Astrocyte of the cerebellum (primary cell): ENCODE measurements around the gene PTPN14.

Experiments
- DNase-seq: peaks from one replicate; pipeline ENCODE4 v3.0.0-alpha.2; 2011; ENCODE audit warnings: low read depth
- H3K4me3 ChIP-seq: 2 replicates; pipeline ENCODE4 v1.5.1; 2011; ENCODE audit warnings: mild to moderate bottlenecking, low read depth, low read length, moderate library complexity
- in situ Hi-C: cut with HindIII; loops from 2 replicates; pipeline ENCODE4 v1.10.0; 2017; ENCODE audit warnings: low sequenced_read_pairs
- TF ChIP-seq, protein P1 (sequence below): IDR thresholded peaks from 2 replicates; pipeline ENCODE4 v1.5.1; 2012; ENCODE audit warnings: low read length, low read depth, moderate library complexity, mild to moderate bottlenecking; ENCODE audit errors: missing control alignments

PTPN14 gene

DNA sequence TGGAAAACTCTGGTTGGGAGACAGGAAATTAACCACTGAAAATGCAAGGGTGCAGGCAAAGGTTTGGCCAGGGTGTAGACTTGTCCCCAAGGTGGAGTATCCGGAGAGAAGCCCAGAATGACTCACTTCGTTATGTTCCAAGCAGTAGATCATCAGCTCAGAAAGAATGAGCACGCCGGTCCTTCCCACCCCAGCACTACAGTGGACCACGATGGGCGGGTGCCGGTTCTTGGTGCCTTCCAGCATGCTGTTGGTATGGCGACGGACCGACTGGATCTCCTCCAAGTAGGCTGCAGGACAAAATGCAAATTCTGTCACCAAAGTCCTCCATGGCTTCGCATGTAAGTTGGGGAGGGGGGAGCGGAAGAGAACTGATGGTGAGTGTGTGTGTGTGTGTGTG lies 187.0 kb downstream of the PTPN14 start:
- TF ChIP-seq, protein P1, sequence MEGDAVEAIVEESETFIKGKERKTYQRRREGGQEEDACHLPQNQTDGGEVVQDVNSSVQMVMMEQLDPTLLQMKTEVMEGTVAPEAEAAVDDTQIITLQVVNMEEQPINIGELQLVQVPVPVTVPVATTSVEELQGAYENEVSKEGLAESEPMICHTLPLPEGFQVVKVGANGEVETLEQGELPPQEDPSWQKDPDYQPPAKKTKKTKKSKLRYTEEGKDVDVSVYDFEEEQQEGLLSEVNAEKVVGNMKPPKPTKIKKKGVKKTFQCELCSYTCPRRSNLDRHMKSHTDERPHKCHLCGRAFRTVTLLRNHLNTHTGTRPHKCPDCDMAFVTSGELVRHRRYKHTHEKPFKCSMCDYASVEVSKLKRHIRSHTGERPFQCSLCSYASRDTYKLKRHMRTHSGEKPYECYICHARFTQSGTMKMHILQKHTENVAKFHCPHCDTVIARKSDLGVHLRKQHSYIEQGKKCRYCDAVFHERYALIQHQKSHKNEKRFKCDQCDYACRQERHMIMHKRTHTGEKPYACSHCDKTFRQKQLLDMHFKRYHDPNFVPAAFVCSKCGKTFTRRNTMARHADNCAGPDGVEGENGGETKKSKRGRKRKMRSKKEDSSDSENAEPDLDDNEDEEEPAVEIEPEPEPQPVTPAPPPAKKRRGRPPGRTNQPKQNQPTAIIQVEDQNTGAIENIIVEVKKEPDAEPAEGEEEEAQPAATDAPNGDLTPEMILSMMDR, result no peak
- DNase-seq, result no peak
- in situ Hi-C loops, result loop anchor here (5.0 kb wide), 1 partner anchor 73 kb away; no protein-coding TSS in a partner anchor

DNA sequence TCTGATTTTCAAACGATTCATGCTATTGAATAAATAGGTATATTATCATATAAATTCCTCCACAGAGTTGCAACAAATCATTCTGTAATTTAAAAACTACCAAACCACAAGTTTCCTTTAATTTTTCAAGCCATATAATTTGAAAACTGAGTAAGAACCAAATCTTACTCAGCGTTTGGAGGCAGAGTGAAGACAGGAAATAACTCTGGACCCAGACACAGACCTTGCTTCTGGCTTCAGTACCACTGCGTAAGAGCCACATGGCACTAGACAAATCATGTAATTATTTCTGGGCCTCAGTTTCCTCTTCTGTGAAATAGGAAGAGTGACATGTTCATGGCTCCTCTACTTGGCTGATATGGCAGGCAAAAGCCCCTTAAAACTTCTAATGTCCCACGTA lies 188.0 kb downstream of the PTPN14 start:
- DNase-seq, result no peak
- TF ChIP-seq, protein P1, result no peak

More for the DNA sequence above, 187.0 kb downstream of the PTPN14 start:
- H3K4me3 ChIP-seq, result no peak overlapping the region

DNA sequence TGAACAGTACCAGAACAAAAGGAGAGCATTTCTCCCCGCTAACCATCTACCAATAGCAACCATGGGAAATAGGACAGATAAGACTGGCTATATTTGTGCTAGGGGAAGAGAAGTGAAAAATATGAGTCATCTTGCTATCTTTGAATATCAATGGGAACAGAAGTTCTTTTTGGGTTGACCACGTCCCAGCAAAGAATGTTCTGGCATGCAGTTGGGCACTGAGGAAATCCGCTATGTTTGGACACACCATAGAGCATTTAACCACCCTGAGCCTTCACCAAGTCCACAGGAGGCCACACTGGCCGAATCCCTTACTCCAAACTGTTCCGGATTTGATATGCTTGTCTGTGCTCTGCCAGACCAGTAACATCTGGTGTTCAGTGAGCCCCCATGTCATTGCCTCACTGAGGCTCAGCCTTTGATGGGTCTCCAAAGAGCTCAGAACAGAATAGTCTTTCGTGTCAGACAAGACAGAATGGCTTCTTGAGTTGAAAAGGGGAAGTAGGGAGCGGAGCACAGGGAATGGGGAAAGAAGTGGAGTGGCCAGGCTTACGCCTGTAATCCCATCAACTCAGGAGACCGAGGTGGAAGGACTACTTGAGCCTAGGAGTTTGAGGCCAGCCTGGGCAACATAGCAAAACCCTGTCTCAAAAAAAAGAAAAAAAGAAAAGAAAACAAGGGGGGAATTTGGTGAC lies 189.1 kb downstream of the PTPN14 start:
- no peak overlapping the region for H3K4me3 ChIP-seq
- in situ Hi-C loops, result loop anchor here (5.0 kb wide), 1 partner anchor 75 kb away; no protein-coding TSS in a partner anchor
- peak; percentile 73 for DNase-seq
- TF ChIP-seq, protein P1, result no peak

More for the DNA sequence above, 188.0 kb downstream of the PTPN14 start:
- H3K4me3 ChIP-seq, result no peak overlapping the region
- in situ Hi-C loops, result loop anchor here (5.0 kb wide), 1 partner anchor 74 kb away; no protein-coding TSS in a partner anchor

DNA sequence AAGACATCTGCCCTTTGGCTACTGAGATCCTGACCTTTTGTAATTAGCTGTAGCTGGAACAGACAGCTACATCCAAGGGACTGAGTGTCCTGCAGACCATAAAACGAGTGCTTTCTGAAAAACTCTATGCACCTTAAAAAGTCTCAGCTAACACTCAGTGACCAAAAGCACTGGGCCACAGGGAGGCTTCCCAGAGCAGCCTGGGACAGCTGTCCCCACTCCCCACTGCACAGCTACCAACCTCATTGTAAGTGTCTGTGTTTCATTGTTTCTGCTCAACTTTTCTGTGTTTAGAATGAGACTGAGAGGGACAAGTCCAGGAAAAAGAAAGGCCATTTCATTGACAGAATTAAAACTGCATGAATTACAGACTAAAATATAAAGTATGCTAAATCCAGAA lies 189.8 kb downstream of the PTPN14 start:
- H3K4me3 ChIP-seq, result no peak overlapping the region
- no peak for DNase-seq
- TF ChIP-seq, protein P1, result no peak
- in situ Hi-C loops, result loop anchor here (5.0 kb wide), 1 partner anchor 76 kb away; no protein-coding TSS in a partner anchor

DNA sequence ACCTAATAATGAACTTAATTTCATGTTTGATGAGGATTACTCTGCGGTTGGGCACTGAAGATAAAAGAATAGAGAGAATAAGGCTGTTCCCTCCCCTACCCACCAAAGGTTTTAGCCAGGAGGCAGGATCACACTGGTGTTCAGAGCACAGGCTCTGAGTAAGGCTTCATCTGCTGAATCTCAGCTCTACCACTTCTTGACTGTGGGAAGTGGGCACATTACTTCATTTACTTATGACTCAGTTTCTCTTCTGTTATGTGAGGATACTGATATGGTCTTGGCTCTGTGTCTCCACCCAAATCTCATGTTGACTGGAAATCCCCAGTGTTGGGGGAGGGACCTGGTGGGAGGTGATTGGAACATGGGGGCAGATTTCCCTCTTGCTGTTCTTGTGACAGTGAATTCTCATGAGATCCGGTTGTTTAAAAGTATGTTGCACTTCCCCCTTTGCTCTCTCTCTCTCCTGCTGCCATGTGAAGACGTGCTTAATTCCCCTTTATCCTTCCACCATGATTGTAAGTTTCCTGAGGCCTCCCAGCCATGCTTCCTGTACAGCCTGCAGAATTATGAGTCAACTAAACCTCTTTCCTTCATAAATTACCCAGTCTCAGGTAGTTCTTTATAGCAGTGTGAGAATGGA lies 190.8 kb downstream of the PTPN14 start:
- DNase-seq, result no peak
- no peak overlapping the region for H3K4me3 ChIP-seq
- in situ Hi-C loops, result loop anchor here (5.0 kb wide), 1 partner anchor 77 kb away; no protein-coding TSS in a partner anchor
- TF ChIP-seq, protein P1, result no peak

DNA sequence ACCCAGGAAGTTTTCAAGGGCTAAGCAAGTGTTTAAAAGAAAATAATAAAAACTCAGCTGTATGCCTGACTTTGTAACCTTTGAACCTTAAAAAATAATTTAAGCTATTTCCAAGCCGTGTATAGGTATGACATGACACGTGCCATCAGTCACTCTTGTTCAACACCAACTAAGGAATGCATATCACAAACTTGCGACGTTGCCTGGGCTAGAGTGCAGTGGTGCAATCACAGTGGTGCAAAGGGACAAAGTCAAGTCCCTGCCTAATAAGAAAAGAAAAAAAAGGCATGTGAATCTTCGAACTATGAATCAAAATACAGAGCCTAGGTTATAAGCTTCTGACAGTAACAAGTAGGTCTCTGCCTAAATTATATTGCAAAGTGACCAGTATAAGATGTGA lies 191.3 kb downstream of the PTPN14 start:
- in situ Hi-C loops, result loop anchor here (5.0 kb wide), 1 partner anchor 77 kb away; no protein-coding TSS in a partner anchor
- DNase-seq, result no peak
- H3K4me3 ChIP-seq, result no peak overlapping the region
- TF ChIP-seq, protein P1, result no peak
